LNCAP (cell line): Measurements from ENCODE around the gene RPL38.

ENCODE experiments used
- TF ChIP-seq, protein P1 (sequence below): fragments of 450-650 bp; IDR thresholded peaks from 2 replicates; pipeline ENCODE4 v1.5.1; 2017; ENCODE audit warnings: mild to moderate bottlenecking

The RPL38 gene

DNA sequence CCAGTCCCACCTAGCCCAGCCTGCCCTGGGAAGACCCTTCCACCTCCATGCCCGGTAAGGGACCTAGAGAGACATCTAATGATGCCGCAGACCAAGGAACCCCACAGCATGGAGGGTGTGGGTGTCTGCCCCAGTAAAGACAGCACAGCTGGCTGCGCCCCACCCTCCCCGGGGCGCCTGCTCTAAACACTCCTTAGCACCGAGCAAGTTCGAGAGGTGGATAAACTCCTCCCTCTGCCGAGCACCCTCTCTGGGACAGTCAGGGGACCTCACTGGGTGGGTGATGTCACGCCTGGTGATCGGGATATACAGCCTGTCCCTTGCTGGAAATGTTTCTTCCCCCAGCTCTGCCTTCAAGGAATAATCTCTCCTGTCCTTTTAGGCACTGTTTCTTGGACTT lies 53.8 kb downstream of the RPL38 start:
- TF ChIP-seq, protein P1, sequence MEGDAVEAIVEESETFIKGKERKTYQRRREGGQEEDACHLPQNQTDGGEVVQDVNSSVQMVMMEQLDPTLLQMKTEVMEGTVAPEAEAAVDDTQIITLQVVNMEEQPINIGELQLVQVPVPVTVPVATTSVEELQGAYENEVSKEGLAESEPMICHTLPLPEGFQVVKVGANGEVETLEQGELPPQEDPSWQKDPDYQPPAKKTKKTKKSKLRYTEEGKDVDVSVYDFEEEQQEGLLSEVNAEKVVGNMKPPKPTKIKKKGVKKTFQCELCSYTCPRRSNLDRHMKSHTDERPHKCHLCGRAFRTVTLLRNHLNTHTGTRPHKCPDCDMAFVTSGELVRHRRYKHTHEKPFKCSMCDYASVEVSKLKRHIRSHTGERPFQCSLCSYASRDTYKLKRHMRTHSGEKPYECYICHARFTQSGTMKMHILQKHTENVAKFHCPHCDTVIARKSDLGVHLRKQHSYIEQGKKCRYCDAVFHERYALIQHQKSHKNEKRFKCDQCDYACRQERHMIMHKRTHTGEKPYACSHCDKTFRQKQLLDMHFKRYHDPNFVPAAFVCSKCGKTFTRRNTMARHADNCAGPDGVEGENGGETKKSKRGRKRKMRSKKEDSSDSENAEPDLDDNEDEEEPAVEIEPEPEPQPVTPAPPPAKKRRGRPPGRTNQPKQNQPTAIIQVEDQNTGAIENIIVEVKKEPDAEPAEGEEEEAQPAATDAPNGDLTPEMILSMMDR, result no peak

DNA sequence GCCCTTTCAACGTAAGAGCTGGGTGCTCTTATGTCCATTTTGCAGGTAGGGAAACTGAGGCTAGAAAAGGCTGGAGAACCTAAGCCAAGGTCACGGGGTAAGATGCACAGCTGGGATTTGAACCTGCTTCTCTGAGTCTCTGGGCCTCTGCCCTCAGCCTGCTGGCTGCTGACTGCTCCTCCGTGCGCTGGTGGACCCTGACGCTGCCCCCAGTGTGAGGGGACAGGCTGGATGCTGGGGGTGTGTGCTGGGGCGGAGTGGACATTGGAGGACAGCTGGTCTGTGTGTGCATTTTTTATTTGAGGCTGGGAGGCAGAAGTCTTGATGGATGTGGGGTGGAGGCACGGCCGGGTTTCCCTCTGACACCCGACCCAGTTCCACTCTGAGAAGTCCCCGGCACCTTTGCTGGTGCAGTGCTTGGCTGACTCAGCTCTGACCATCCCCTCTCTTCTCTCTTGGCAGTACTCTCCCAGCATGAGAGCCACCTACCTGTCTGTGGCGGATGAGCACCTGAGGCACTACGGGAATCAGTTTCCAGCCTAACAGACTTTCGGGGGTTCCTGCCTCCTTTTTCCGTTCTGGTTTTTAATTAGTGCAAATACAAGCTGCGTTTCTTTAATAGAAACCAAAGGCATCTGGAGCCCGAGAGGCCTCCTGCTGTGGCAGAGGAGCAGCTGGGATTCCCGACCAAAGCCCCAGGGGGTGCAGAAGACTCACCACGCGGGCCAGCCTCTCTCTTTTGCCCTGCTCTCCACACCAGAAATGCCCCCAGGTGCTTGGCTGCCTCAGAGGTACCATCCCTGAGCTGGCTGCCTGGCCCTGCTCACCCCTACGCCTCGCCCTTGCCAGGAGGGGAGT lies 56.4 kb downstream of the RPL38 start:
- TF ChIP-seq, protein P1, result no peak
